Measurements from ENCODE around the gene RALGDS. TPM values are rescaled to one million over a fixed set of nuclear protein-coding genes. Genes with fewer than 3 reads are reported as not detected.

RALGDS gene
- polyA plus RNA-seq, 2 donors, result 47.8 to 67.9 TPM

DNA sequence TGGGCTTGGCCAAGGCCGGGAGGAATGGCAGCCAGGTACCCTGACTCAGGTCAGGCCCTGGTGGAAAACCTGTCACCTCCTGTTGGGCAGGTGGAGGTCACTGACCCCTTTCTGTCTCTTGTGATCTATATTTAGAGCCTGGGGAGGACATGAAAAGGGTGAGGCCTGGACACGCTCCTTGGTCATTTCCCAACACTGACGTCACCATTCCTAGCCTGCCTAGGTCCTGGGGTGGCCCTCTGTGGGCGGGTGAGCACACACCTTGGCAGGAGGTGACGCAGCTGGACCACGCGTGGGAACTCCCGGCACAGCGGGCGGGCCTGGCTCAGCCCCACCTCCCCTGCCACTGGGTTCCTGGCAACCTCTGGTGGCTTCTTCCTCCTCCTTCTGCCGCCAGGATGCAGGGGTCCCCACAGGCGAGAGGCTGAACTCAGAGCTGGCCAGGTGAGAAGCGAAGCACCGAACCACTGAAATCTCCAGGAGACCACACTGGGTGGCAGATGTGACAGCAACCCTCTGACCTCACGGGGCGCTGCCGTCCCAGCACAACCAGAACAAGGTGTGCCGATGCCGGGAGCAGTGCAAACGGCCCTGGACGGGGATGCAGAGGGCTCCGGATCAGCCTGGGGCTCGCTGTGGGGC is 6.4 kb upstream of the RALGDS start:
- no peaks in the 10 kb centered on the region for H3K27me3 ChIP-seq (ENCODE audit: control insufficient read depth in 1 of 2, insufficient read depth in 2 of 2, low read length in 2 of 2)
- WGBS, 2 donors, result 41 to 58% methylated on average over 23 of the region's 23 CpGs
- H3K4me3 ChIP-seq (ENCODE audit: low read depth in 1 of 2, low read length in 2 of 2), result peak overlapping the region; percentile 7 to 15
- H3K9me3 ChIP-seq (ENCODE audit: control insufficient read depth in 2 of 2, insufficient read depth in 1 of 2, low read depth in 1 of 2, low read length in 1 of 2), result no peaks in the 10 kb centered on the region
- no peaks in the 10 kb centered on the region for H3K36me3 ChIP-seq (ENCODE audit: control insufficient read depth in 2 of 2, insufficient read depth in 2 of 2, low read length in 1 of 2)
- peaks cover 14 to 39% of the 10 kb centered on the region in 2 donors for H3K4me1 ChIP-seq (ENCODE audit: control insufficient read depth in 2 of 2, insufficient read depth in 2 of 2, low read length in 1 of 2)
- H3K27ac ChIP-seq (ENCODE audit: low read depth in 2 of 2, low read length in 1 of 2), result peak overlapping the region; percentile 61 to 91

DNA sequence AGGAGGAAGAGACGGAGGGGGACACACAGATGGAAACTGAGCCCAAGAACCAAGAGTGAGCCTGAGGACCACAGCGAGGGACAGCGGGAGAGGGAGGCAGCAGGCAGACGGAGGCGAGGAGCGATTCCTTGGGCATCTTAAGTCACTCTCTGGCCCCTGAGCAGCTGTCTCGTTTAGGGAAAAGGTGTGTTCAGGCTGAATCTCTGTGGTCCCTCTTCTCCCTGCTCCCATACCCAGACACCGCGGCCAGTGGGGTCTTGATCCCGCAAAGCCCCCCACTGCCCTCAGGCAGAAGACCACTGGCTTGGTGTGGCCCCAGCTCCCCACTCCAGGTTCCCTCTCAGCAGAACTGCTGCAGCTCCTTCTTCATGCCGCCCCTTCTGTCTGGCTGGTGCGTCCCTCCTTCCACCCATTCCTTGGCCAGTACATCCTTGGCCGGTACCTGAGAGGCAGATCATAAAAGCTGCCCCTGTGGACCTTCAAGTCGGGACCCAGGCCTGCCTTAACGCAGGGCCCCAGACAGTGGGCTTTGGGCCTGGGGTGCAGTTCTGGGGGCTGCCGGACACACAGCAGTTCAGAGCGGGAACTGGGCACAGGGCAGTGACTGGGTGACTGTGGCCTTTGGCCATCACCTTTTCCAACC is 5.8 kb upstream of the RALGDS start:
- H3K4me1 ChIP-seq (ENCODE audit: control insufficient read depth in 2 of 2, insufficient read depth in 2 of 2, low read length in 1 of 2), result peaks cover 14 to 39% of the 10 kb centered on the region in 2 donors
- H3K9me3 ChIP-seq (ENCODE audit: control insufficient read depth in 2 of 2, insufficient read depth in 1 of 2, low read depth in 1 of 2, low read length in 1 of 2), result no peaks in the 10 kb centered on the region
- 63 to 73% methylated on average over 16 to 17 of the region's 17 CpGs for WGBS, 2 donors
- peak overlapping the region; percentile 9 to 25 for H3K4me3 ChIP-seq (ENCODE audit: low read depth in 1 of 2, low read length in 2 of 2)
- no peaks in the 10 kb centered on the region for H3K36me3 ChIP-seq (ENCODE audit: control insufficient read depth in 2 of 2, insufficient read depth in 2 of 2, low read length in 1 of 2)
- H3K27me3 ChIP-seq (ENCODE audit: control insufficient read depth in 1 of 2, insufficient read depth in 2 of 2, low read length in 2 of 2), result no peaks in the 10 kb centered on the region
- H3K27ac ChIP-seq (ENCODE audit: low read depth in 2 of 2, low read length in 1 of 2), result peak overlapping the region; percentile 61 to 91

DNA sequence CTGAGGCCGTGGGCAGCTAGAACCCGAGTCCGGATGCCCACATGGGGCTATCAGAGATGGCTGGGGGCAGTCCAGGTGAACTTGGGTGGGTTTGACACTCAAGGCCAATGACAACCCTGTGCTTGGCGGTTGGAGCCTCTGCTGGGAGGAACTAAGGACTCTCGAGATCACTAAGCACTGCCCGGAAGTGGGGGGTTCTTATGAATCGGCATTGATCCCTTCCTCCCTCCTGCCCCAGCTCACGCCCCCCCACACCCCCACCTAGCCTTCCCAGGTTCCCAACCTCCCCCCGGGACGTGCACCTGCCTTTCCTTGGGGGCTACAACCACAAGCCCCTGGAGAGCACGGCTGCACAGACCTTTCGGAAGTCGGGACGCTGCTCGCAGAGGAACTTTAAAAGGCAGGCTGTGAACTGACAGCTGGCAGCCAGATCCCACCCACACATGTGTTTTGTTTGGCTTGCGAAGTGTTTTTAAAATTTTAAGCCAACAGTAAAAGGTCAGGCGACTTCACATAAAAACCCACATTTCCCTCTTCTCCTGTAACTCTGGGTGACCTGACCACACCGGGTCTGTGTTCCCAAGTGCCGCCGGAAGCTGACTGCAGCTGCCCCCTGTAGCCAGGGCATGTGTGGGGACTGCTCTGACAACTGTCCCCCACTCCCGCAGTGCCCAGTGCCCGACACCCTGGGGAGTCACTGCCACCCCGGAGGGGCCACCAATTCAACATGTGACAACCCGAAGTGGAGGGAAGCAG is 5.1 kb upstream of the RALGDS start:
- 13 to 28% methylated on average over 24 of the region's 24 CpGs for WGBS, 2 donors
- Histone ChIP-seq H3K4me1 (ENCODE audit: control insufficient read depth in 2 of 2, insufficient read depth in 2 of 2, low read length in 1 of 2) (peaks cover 14 to 41% of the 10 kb centered on the region in 2 donors), H3K36me3 (ENCODE audit: control insufficient read depth in 2 of 2, insufficient read depth in 2 of 2, low read length in 1 of 2) (no peaks in the 10 kb centered on the region), H3K9me3 (ENCODE audit: control insufficient read depth in 2 of 2, insufficient read depth in 1 of 2, low read depth in 1 of 2, low read length in 1 of 2) (no peaks in the 10 kb centered on the region), H3K4me3 (ENCODE audit: low read depth in 1 of 2, low read length in 2 of 2) (peak overlapping the region; percentile 12 to 25), H3K27me3 (ENCODE audit: control insufficient read depth in 1 of 2, insufficient read depth in 2 of 2, low read length in 2 of 2) (no peaks in the 10 kb centered on the region), H3K27ac (ENCODE audit: low read depth in 2 of 2, low read length in 1 of 2) (peak overlapping the region; percentile 61 to 91)

DNA sequence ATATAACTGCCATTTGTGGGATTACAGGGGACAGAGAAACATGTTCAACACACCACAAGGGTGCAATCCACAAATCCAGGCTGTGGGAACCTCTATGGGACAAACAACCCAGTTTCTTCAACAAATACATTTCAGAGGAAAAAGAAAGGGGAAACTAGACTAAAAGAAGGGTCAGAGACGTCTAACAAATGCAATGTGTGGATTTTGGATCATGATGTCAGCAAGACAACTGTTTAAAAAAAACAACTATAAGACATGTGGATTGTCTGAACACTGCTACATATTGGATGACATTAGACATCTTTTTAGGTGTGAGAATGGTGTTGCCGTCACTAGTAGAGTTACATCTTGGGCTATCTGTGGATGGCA is 3.9 kb upstream of the RALGDS start:
- H3K27ac ChIP-seq (ENCODE audit: low read depth in 2 of 2, low read length in 1 of 2), result no peak overlapping the region
- H3K27me3 ChIP-seq (ENCODE audit: control insufficient read depth in 1 of 2, insufficient read depth in 2 of 2, low read length in 2 of 2), result no peaks in the 10 kb centered on the region
- 81 to 85% methylated on average over 2 of the region's 2 CpGs for WGBS, 2 donors
- no peak overlapping the region for H3K4me3 ChIP-seq (ENCODE audit: low read depth in 1 of 2, low read length in 2 of 2)
- H3K36me3 ChIP-seq (ENCODE audit: control insufficient read depth in 2 of 2, insufficient read depth in 2 of 2, low read length in 1 of 2), result no peaks in the 10 kb centered on the region
- no peaks in the 10 kb centered on the region for H3K9me3 ChIP-seq (ENCODE audit: control insufficient read depth in 2 of 2, insufficient read depth in 1 of 2, low read depth in 1 of 2, low read length in 1 of 2)
- H3K4me1 ChIP-seq (ENCODE audit: control insufficient read depth in 2 of 2, insufficient read depth in 2 of 2, low read length in 1 of 2), result peaks cover 14 to 42% of the 10 kb centered on the region in 2 donors

DNA sequence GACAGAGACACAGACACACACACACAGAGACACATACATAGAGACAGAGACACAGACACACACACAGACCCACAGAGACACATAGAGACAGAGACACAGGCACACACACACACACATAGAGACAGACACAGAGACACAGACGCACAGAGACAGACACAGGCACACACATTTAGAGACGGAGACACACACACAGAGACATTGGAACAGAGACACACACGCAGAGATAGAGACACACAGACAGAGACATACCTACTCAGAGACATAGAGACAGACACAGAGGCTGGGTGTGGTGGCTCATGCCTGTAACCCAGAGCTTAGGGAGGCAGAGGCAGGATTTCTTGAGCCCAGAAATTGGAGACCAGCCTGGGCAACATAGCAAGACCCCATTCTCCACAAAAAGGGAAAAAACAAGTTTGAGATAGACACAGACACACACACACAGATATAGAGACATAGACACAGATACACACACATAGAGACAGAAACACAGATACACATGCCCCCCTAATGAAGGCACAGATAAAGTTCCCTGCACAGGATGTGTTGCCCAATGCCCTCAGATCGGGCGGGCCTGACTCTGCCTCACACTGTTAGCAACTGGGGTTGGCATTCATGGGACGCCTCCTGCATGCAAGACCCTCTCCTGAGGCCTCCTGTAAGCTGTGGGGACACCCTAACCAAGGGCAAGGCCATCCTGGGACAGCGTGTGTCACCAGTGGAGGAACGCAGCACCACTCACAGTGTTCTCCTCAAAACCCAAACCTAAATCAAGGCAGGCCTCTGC is 3.3 kb upstream of the RALGDS start:
- Histone ChIP-seq H3K27ac (ENCODE audit: low read depth in 2 of 2, low read length in 1 of 2) (no peak overlapping the region), H3K9me3 (ENCODE audit: control insufficient read depth in 2 of 2, insufficient read depth in 1 of 2, low read depth in 1 of 2, low read length in 1 of 2) (no peaks in the 10 kb centered on the region), H3K4me3 (ENCODE audit: low read depth in 1 of 2, low read length in 2 of 2) (no peak overlapping the region), H3K27me3 (ENCODE audit: control insufficient read depth in 1 of 2, insufficient read depth in 2 of 2, low read length in 2 of 2) (no peaks in the 10 kb centered on the region), H3K4me1 (ENCODE audit: control insufficient read depth in 2 of 2, insufficient read depth in 2 of 2, low read length in 1 of 2) (peaks cover 12 to 45% of the 10 kb centered on the region in 2 donors), H3K36me3 (ENCODE audit: control insufficient read depth in 2 of 2, insufficient read depth in 2 of 2, low read length in 1 of 2) (no peaks in the 10 kb centered on the region)
- 92 to 93% methylated on average over 8 of the region's 8 CpGs for WGBS, 2 donors

DNA sequence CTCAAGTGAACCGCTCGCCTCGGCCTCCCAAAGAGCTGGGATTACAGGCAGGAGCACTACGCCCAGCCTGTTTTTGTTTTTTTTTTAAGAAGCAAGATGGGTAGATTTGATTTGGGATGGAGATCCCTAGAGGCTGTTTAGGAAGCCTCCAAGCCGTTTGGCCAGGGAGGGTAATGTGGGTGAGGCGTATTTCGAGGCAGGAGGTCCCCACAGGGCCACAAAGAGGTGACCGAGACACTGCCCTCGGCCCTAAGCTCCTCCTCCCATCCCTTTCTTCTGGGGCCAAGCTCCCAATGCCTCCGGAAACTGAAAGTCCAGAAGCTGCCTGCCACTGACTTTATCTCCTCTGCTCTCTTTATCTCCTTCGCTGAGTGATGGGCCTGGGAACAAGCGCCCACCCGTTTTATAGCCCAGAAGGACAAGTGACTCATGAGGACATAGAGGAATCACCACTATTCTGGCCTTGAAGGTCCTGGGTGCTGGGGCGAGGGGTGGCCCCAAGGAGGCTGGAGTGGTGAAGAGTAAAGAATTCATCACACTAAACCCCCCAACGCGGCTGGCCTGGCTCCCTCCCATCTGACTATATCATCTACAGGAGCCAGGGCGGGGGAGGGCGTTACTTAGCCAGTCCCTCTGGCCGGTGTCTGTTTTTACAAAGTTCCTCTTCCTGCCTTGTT is 2.0 kb upstream of the RALGDS start:
- Histone ChIP-seq H3K36me3 (ENCODE audit: control insufficient read depth in 2 of 2, insufficient read depth in 2 of 2, low read length in 1 of 2) (no peaks in the 10 kb centered on the region), H3K27me3 (ENCODE audit: control insufficient read depth in 1 of 2, insufficient read depth in 2 of 2, low read length in 2 of 2) (no peaks in the 10 kb centered on the region), H3K4me3 (ENCODE audit: low read depth in 1 of 2, low read length in 2 of 2) (no peak overlapping the region), H3K4me1 (ENCODE audit: control insufficient read depth in 2 of 2, insufficient read depth in 2 of 2, low read length in 1 of 2) (peaks cover 12 to 44% of the 10 kb centered on the region in 2 donors), H3K9me3 (ENCODE audit: control insufficient read depth in 2 of 2, insufficient read depth in 1 of 2, low read depth in 1 of 2, low read length in 1 of 2) (no peaks in the 10 kb centered on the region), H3K27ac (ENCODE audit: low read depth in 2 of 2, low read length in 1 of 2) (peak overlapping the region; percentile 32 to 75)
- 47 to 54% methylated on average over 19 of the region's 19 CpGs for WGBS, 2 donors

DNA sequence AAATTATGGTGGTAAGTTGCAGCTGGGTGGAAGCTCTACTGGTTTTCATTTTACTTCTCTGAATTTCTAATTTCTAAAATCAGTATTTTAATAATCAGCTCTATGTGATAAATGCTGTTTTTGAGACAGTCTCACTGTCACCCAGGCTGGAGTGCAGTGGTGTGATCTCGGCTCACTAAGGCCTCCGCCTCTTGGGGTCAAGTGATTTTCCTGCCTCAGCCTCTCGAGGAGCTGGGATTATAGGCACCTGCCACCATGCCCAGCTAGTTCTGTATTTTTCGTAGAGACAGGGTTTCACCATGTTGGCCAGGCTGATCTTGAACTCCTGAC is 1.5 kb upstream of the RALGDS start:
- no peaks in the 10 kb centered on the region for H3K9me3 ChIP-seq (ENCODE audit: control insufficient read depth in 2 of 2, insufficient read depth in 1 of 2, low read depth in 1 of 2, low read length in 1 of 2)
- H3K4me1 ChIP-seq (ENCODE audit: control insufficient read depth in 2 of 2, insufficient read depth in 2 of 2, low read length in 1 of 2), result peaks cover 10 to 44% of the 10 kb centered on the region in 2 donors
- WGBS, 2 donors, result 71 to 74% methylated on average over 4 of the region's 4 CpGs

DNA sequence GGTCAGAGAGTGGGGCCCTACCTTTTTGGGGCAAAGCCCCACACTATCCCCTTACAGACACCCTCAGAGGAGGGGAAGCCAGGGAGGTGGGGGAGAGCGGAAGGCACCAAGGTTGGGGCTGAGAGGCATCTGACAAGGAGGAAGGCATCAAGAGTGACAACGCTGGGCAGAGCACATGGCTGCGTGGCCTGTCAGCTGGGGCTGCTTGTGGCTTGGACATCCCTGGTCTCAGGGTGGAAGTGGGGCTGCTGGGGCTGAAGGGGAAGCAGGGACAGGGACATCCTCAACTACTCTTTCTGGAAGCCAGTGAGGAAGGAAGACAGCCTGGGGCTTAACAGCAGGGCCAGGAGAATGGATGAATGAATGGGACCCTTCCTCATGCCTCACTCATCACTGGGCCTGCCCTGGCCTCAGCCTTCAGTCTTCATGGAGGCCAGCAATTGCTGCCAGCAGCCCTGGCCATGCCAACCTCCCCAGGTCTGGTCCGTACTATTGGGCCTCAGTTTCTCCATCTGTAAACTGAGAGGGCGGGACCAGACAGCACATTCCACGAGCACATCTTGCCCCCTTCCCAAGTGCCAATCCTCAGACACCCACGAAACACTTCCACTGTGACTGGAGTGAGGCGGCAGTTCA is 993 bp upstream of the RALGDS start:
- Histone ChIP-seq H3K4me1 (ENCODE audit: control insufficient read depth in 2 of 2, insufficient read depth in 2 of 2, low read length in 1 of 2) (peaks cover 13 to 44% of the 10 kb centered on the region in 2 donors), H3K4me3 (ENCODE audit: low read depth in 1 of 2, low read length in 2 of 2) (no peak overlapping the region), H3K27me3 (ENCODE audit: control insufficient read depth in 1 of 2, insufficient read depth in 2 of 2, low read length in 2 of 2) (no peaks in the 10 kb centered on the region), H3K36me3 (ENCODE audit: control insufficient read depth in 2 of 2, insufficient read depth in 2 of 2, low read length in 1 of 2) (no peaks in the 10 kb centered on the region), H3K9me3 (ENCODE audit: control insufficient read depth in 2 of 2, insufficient read depth in 1 of 2, low read depth in 1 of 2, low read length in 1 of 2) (no peaks in the 10 kb centered on the region), H3K27ac (ENCODE audit: low read depth in 2 of 2, low read length in 1 of 2) (peak overlapping the region; percentile 94 to 99)
- 78 to 83% methylated on average over 8 of the region's 8 CpGs for WGBS, 2 donors

More for the DNA sequence above, 1.5 kb upstream of the RALGDS start:
- Histone ChIP-seq H3K4me3 (ENCODE audit: low read depth in 1 of 2, low read length in 2 of 2) (no peak overlapping the region), H3K27ac (ENCODE audit: low read depth in 2 of 2, low read length in 1 of 2) (peak overlapping the region; percentile 32 to 75), H3K36me3 (ENCODE audit: control insufficient read depth in 2 of 2, insufficient read depth in 2 of 2, low read length in 1 of 2) (no peaks in the 10 kb centered on the region), H3K27me3 (ENCODE audit: control insufficient read depth in 1 of 2, insufficient read depth in 2 of 2, low read length in 2 of 2) (no peaks in the 10 kb centered on the region)
